GM12878 (cell line): Measurements from ENCODE around the gene TXNIP.

Source experiments
- CBX3 ChIP-seq: fragments of 200-600 bp; sonication (generic); IDR thresholded peaks from 2 replicates; pipeline ENCODE4 v1.6.1; 2016; ENCODE audit warnings: low read depth, borderline replicate concordance
- RCOR1 ChIP-seq: conservative IDR thresholded peaks from 2 replicates; pipeline ENCODE4 v1.6.1; 2012; ENCODE audit warnings: low read depth, low read length, improper control_type of control experiment
- SP1 ChIP-seq: IDR thresholded peaks from one replicate; pipeline ENCODE4 v1.6.1; 2011; ENCODE audit warnings: low read depth, low read length
- STAT1 ChIP-seq: fragments of 450-650 bp; conservative IDR thresholded peaks from 2 replicates; pipeline ENCODE4 v1.6.1; 2014; ENCODE audit warnings: antibody characterized with exemption, mild to moderate bottlenecking
- YY1 ChIP-seq: IDR thresholded peaks from 2 replicates; pipeline ENCODE4 v1.6.1; 2011; ENCODE audit warnings: low read depth, mild to moderate bottlenecking, low read length
- TF ChIP-seq, protein P1 (sequence below), 3 experiments: IDR thresholded peaks in 2 of 3; conservative IDR thresholded peaks in 1 of 3; 2 replicates each; pipeline ENCODE4 v1.5.1; 2011; ENCODE audit warnings: low read depth in 3 of 3, low read length in 3 of 3, mild to moderate bottlenecking in 3 of 3, control low read depth in 2 of 3, moderate library complexity in 2 of 3, inconsistent platforms in 1 of 3, mixed read lengths in 1 of 3; ENCODE audit not compliant: control insufficient read depth in 2 of 3, insufficient read depth in 1 of 3; ENCODE audit errors: extremely low read depth in 1 of 3
- TF ChIP-seq, protein P2 (sequence below): IDR thresholded peaks from 2 replicates; pipeline ENCODE4 v1.6.1; 2012; ENCODE audit warnings: low read length, inconsistent platforms
- TF ChIP-seq, protein P3 (sequence below): IDR thresholded peaks from 2 replicates; pipeline ENCODE4 v1.6.1; 2011; ENCODE audit warnings: borderline replicate concordance, low read depth, mild to moderate bottlenecking, moderate library complexity, mixed read lengths, low read length; ENCODE audit not compliant: insufficient read depth; ENCODE audit errors: extremely low read length
- TF ChIP-seq, protein P4 (sequence below): IDR thresholded peaks from 2 replicates; pipeline ENCODE4 v1.6.1; 2012; ENCODE audit warnings: low read depth, low read length, improper control_type of control experiment

DNA sequence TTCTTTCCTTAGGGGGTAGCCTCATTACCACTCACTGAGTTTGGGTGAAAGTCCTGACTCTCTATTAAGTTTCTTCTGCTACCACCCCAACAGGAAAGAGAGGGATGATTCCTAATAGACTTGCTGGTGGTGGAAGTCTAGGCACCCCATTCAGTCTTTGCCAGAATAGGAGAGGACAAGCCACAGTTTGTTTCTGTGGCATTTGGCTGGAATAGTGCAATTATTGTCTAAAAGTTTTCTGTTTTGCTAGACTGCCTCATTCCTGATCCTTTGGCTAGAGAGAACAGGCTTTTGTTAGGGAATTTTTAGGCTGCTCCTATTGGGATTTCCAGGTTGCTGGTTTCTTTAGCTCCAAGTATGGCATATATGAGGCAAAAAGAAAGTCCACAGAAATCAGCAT lies 35.1 kb upstream of the TXNIP start:
- TF ChIP-seq YY1 (no peak), RCOR1 (no peak), CBX3 (no peak), STAT1 (no peak), SP1 (no peak)
- TF ChIP-seq, protein P1, sequence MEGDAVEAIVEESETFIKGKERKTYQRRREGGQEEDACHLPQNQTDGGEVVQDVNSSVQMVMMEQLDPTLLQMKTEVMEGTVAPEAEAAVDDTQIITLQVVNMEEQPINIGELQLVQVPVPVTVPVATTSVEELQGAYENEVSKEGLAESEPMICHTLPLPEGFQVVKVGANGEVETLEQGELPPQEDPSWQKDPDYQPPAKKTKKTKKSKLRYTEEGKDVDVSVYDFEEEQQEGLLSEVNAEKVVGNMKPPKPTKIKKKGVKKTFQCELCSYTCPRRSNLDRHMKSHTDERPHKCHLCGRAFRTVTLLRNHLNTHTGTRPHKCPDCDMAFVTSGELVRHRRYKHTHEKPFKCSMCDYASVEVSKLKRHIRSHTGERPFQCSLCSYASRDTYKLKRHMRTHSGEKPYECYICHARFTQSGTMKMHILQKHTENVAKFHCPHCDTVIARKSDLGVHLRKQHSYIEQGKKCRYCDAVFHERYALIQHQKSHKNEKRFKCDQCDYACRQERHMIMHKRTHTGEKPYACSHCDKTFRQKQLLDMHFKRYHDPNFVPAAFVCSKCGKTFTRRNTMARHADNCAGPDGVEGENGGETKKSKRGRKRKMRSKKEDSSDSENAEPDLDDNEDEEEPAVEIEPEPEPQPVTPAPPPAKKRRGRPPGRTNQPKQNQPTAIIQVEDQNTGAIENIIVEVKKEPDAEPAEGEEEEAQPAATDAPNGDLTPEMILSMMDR (IDR thresholded peaks at IDR 0.05 in 2 of 3, conservative IDR thresholded peaks at IDR 0.05 in 1 of 3; ENCODE audit: control insufficient read depth in 2 of 3, extremely low read depth in 1 of 3, insufficient read depth in 1 of 3, low read depth in 3 of 3, low read length in 3 of 3), result no peak
- TF ChIP-seq, protein P2, sequence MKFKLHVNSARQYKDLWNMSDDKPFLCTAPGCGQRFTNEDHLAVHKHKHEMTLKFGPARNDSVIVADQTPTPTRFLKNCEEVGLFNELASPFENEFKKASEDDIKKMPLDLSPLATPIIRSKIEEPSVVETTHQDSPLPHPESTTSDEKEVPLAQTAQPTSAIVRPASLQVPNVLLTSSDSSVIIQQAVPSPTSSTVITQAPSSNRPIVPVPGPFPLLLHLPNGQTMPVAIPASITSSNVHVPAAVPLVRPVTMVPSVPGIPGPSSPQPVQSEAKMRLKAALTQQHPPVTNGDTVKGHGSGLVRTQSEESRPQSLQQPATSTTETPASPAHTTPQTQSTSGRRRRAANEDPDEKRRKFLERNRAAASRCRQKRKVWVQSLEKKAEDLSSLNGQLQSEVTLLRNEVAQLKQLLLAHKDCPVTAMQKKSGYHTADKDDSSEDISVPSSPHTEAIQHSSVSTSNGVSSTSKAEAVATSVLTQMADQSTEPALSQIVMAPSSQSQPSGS, result no peak
- TF ChIP-seq, protein P3, sequence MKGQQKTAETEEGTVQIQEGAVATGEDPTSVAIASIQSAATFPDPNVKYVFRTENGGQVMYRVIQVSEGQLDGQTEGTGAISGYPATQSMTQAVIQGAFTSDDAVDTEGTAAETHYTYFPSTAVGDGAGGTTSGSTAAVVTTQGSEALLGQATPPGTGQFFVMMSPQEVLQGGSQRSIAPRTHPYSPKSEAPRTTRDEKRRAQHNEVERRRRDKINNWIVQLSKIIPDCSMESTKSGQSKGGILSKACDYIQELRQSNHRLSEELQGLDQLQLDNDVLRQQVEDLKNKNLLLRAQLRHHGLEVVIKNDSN, result no peak
- TF ChIP-seq, protein P4, sequence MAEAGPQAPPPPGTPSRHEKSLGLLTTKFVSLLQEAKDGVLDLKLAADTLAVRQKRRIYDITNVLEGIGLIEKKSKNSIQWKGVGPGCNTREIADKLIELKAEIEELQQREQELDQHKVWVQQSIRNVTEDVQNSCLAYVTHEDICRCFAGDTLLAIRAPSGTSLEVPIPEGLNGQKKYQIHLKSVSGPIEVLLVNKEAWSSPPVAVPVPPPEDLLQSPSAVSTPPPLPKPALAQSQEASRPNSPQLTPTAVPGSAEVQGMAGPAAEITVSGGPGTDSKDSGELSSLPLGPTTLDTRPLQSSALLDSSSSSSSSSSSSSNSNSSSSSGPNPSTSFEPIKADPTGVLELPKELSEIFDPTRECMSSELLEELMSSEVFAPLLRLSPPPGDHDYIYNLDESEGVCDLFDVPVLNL, result no peak
